DMS114 treated with DMSO at 0.1 percent for 48 hours (cell line): Measurements from ENCODE around the gene FLNB.
A peak's percentile ranks its signal among the peaks of the same experiment; 100 is the strongest.

Experiments
- DNase-seq: peaks from one replicate; lab custom pipeline; 2025; ENCODE audit not compliant: unreplicated experiment; lab: John Stamatoyannopoulos, UW

Gene FLNB

GRCh38 chr3:58177747-58178527 is 169.7 kb downstream of the FLNB start:
- peak; percentile 43 for DNase-seq

- no peak for DNase-seq
Observed at GRCh38 chr3:58178528-58179234, 170.5 kb downstream of the FLNB start.

GRCh38 chr3:58179235-58180098 is 171.2 kb downstream of the FLNB start:
- DNase-seq: no peak

GRCh38 chr3:58180099-58180880 is 172.1 kb downstream of the FLNB start:
- no peak for DNase-seq

- no peak for DNase-seq
Observed at GRCh38 chr3:58180940-58181587, 172.8 kb downstream of the FLNB start.

- DNase-seq: no peak
Observed at GRCh38 chr3:58183221-58183620, 175.0 kb downstream of the FLNB start.

GRCh38 chr3:58183891-58184290 is 175.7 kb downstream of the FLNB start:
- no peak for DNase-seq

- no peak for DNase-seq
Observed at GRCh38 chr3:58184309-58184981, 176.2 kb downstream of the FLNB start.

GRCh38 chr3:58184982-58185360 is 176.7 kb downstream of the FLNB start:
- no peak for DNase-seq

- DNase-seq: no peak
Observed at GRCh38 chr3:58188173-58188564, 179.9 kb downstream of the FLNB start.

- DNase-seq: no peak
Observed at GRCh38 chr3:58188921-58189451, 180.8 kb downstream of the FLNB start.

- no peak for DNase-seq
Observed at GRCh38 chr3:58189691-58190090, 181.5 kb downstream of the FLNB start.

- no peak for DNase-seq
Observed at GRCh38 chr3:58190291-58190690, 182.1 kb downstream of the FLNB start.

- no peak for DNase-seq
Observed at GRCh38 chr3:58190882-58191281, 182.7 kb downstream of the FLNB start.

- DNase-seq: no peak
Observed at GRCh38 chr3:58191361-58191991, 183.3 kb downstream of the FLNB start.

GRCh38 chr3:58192069-58192468 is 183.8 kb downstream of the FLNB start:
- DNase-seq: no peak

- no peak for DNase-seq
Observed at GRCh38 chr3:58193682-58194407, 185.6 kb downstream of the FLNB start.

- DNase-seq: no peak
Observed at GRCh38 chr3:58197588-58197987, 189.4 kb downstream of the FLNB start.
